ENCODE measurements around the gene MXI1. TPM values are rescaled to one million over a fixed set of nuclear protein-coding genes. Genes with fewer than 3 reads are reported as not detected.
"Not testable (repeated sequence)": the region's sequence is repeated elsewhere in the genome, so short reads cannot be mapped to it uniquely, and the experiment has no call there.

MXI1 gene
- total RNA-seq, 1 experiment from 2014 or later: 12.1 TPM

DNA sequence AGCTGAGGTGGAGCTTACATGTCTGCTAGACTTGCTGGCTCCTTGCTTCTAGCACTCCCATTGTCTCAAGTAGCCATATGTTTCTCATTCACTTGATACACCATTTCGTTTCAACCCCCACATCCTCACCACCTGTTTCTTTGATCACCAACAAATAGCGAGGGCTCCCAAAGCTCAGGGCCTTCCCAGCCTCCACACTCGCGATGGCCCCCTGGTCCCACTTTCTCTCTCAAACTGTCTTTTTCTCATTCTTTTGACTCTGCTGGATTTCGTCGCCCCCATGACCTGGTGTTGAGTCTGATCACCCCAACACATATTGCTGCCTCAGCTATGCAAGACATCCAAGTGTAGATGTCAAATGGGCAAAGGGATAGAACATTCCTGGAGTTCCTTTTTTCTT, 123.3 kb downstream of the MXI1 start:
- Histone ChIP-seq H3K27me3 (ENCODE audit: control insufficient read depth, insufficient read depth, low read length) (no peaks in the 10 kb centered on the region), H3K36me3 (ENCODE audit: control insufficient read depth, insufficient read depth, low read length) (no peaks in the 10 kb centered on the region), H3K9me3 (ENCODE audit: control insufficient read depth, insufficient read depth, low read depth, low read length) (peaks cover 4% of the 10 kb centered on the region; the same call in 1 of the 2 replicates), H3K27ac (ENCODE audit: low read length) (no peak overlapping the region), H3K4me3 (ENCODE audit: low read depth in 2 of 2, low read length in 2 of 2) (no peak overlapping the region), H3K4me1 (ENCODE audit: control insufficient read depth, insufficient read depth, low read length) (no peaks in the 10 kb centered on the region)
- ATAC-seq (no peak), DNase-seq (ENCODE audit: low read depth, low spot score) (no peak)
- no TSS peak for BruUV-seq (replicated peaks)
- intact Hi-C loops (cut with micrococcal nuclease; ENCODE audit: unreplicated experiment) (no loop called here), in situ Hi-C loops (cut with HindIII; ENCODE audit: low pct_unique_long_range_greater_than_20kb, low sequenced_read_pairs) (no loop called here)
- TF ChIP-seq, protein P1, sequence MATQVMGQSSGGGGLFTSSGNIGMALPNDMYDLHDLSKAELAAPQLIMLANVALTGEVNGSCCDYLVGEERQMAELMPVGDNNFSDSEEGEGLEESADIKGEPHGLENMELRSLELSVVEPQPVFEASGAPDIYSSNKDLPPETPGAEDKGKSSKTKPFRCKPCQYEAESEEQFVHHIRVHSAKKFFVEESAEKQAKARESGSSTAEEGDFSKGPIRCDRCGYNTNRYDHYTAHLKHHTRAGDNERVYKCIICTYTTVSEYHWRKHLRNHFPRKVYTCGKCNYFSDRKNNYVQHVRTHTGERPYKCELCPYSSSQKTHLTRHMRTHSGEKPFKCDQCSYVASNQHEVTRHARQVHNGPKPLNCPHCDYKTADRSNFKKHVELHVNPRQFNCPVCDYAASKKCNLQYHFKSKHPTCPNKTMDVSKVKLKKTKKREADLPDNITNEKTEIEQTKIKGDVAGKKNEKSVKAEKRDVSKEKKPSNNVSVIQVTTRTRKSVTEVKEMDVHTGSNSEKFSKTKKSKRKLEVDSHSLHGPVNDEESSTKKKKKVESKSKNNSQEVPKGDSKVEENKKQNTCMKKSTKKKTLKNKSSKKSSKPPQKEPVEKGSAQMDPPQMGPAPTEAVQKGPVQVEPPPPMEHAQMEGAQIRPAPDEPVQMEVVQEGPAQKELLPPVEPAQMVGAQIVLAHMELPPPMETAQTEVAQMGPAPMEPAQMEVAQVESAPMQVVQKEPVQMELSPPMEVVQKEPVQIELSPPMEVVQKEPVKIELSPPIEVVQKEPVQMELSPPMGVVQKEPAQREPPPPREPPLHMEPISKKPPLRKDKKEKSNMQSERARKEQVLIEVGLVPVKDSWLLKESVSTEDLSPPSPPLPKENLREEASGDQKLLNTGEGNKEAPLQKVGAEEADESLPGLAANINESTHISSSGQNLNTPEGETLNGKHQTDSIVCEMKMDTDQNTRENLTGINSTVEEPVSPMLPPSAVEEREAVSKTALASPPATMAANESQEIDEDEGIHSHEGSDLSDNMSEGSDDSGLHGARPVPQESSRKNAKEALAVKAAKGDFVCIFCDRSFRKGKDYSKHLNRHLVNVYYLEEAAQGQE (IDR thresholded peaks at IDR 0.05; ENCODE audit: insufficient read depth in 1 of 2, low read depth in 2 of 2, low read length in 1 of 2): no peak
- TF ChIP-seq POLR2AphosphoS5 (IDR thresholded peaks at IDR 0.05; ENCODE audit: low read depth, low read length) (no peak), SIN3A (IDR thresholded peaks at IDR 0.05; ENCODE audit: borderline replicate concordance, insufficient read depth, low read depth, low read length) (no peak), TCF7L2 (IDR thresholded peaks at IDR 0.05; ENCODE audit: low read depth, low read length) (no peak)
- TF ChIP-seq, protein P2, sequence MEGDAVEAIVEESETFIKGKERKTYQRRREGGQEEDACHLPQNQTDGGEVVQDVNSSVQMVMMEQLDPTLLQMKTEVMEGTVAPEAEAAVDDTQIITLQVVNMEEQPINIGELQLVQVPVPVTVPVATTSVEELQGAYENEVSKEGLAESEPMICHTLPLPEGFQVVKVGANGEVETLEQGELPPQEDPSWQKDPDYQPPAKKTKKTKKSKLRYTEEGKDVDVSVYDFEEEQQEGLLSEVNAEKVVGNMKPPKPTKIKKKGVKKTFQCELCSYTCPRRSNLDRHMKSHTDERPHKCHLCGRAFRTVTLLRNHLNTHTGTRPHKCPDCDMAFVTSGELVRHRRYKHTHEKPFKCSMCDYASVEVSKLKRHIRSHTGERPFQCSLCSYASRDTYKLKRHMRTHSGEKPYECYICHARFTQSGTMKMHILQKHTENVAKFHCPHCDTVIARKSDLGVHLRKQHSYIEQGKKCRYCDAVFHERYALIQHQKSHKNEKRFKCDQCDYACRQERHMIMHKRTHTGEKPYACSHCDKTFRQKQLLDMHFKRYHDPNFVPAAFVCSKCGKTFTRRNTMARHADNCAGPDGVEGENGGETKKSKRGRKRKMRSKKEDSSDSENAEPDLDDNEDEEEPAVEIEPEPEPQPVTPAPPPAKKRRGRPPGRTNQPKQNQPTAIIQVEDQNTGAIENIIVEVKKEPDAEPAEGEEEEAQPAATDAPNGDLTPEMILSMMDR (IDR thresholded peaks at IDR 0.05): no peak
- CTCF ChIA-PET: interaction anchor here (0.6 kb wide), 1 partner anchor 273 kb away, joined by 4 read pairs; no protein-coding TSS in a partner anchor
- POLR2A ChIA-PET: no interaction called here

DNA sequence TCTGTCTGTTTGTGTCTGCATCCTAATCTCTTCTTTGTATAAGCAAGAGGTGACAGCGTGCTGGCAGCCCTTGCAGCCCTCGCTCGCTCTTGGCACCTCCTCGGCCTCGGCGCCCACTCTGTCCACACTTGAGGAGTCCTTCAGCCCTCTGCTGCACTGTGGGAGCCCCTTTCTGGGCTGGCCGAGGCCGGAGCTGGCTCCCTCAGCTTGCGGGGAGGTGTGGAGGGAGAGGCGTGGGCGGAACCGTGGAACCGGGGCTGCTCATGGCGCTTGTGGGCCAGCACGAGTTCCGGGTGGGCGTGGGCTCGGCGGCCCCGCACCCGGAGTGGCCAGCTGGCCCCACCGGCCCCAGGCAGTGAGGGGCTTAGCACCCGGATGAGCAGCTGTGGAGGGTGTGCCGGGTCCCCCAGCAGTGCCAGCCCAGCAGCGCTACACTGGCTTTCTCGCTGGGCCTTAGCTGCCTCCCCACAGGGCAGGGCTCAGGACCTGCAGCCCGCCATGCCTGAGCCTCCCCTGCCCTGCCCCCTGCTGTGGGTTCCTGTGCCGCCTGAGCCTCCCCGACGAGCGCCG, 123.9 kb downstream of the MXI1 start:
- BruUV-seq (replicated peaks); H3K27ac ChIP-seq (ENCODE audit: low read length); CTCF ChIA-PET; ATAC-seq; in situ Hi-C loops (cut with HindIII; ENCODE audit: low pct_unique_long_range_greater_than_20kb, low sequenced_read_pairs); H3K27me3 ChIP-seq (ENCODE audit: control insufficient read depth, insufficient read depth, low read length); intact Hi-C loops (cut with micrococcal nuclease; ENCODE audit: unreplicated experiment); POLR2A ChIA-PET; H3K4me1 ChIP-seq (ENCODE audit: control insufficient read depth, insufficient read depth, low read length); H3K4me3 ChIP-seq (ENCODE audit: low read depth in 2 of 2, low read length in 2 of 2); DNase-seq (ENCODE audit: low read depth, low spot score); H3K9me3 ChIP-seq (ENCODE audit: control insufficient read depth, insufficient read depth, low read depth, low read length); H3K36me3 ChIP-seq (ENCODE audit: control insufficient read depth, insufficient read depth, low read length): not testable (repeated sequence)

DNA sequence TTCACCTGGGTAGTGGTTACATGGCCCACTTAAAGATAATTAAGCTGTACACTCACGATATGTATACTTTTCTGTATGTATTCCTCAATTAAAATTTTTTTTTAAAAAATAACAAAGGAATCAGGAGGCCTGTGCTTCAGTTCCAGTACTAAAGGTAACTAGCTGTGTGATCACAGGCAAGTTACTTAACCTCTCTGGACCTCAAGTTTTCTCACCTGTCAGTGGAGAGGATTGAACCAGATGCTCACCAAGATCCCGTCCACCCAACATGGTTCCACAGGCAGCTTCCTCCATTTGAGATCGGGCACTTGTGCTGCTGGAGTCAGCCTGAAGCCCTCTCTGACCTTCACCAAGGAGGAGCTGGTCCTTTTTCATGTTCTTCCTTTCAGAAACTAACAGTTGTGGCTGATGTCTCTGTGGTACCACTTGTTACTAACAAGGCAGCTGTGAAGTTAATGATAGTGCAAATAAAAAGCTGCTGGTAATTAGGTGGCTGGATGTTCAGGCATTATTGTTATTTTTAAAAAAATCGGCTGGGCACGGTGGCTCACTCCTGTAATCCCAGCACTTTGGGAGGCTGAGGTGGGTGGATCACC, 126.8 kb downstream of the MXI1 start:
- in situ Hi-C loops (cut with HindIII; ENCODE audit: low pct_unique_long_range_greater_than_20kb, low sequenced_read_pairs) (no loop called here), intact Hi-C loops (cut with micrococcal nuclease; ENCODE audit: unreplicated experiment) (no loop called here)
- no peak overlapping the region for H3K4me3 ChIP-seq (ENCODE audit: low read depth in 2 of 2, low read length in 2 of 2)
- H3K9me3 ChIP-seq (ENCODE audit: control insufficient read depth, insufficient read depth, low read depth, low read length): no peaks in the 10 kb centered on the region; the same call in 1 of the 2 replicates
- POLR2A ChIA-PET: no interaction called here
- ATAC-seq (no peak), DNase-seq (ENCODE audit: low read depth, low spot score) (no peak)
- no peaks in the 10 kb centered on the region for H3K4me1 ChIP-seq (ENCODE audit: control insufficient read depth, insufficient read depth, low read length)
- H3K36me3 ChIP-seq (ENCODE audit: control insufficient read depth, insufficient read depth, low read length): no peaks in the 10 kb centered on the region
- no peak for TF ChIP-seq SIN3A (IDR thresholded peaks at IDR 0.05; ENCODE audit: borderline replicate concordance, insufficient read depth, low read depth, low read length)
- BruUV-seq (replicated peaks): no TSS peak
- no peak overlapping the region for H3K27ac ChIP-seq (ENCODE audit: low read length)
- CTCF ChIA-PET: interaction anchor here (0.9 to 1.6 kb wide), 2 partner anchors 20 to 584 kb away, joined by 3 to 5 read pairs; no protein-coding TSS in a partner anchor
- H3K27me3 ChIP-seq (ENCODE audit: control insufficient read depth, insufficient read depth, low read length): no peaks in the 10 kb centered on the region
